HG03135 (cell line): ENCODE data around the gene DSCAM.

Source experiments
- ATAC-seq: cut with Tn5 transposase; IDR thresholded peaks from one replicate; pipeline ENCODE4 v1.9.1; 2021; ENCODE audit warnings: mild to moderate bottlenecking, moderate library complexity; ENCODE audit not compliant: unreplicated experiment

DSCAM gene

DNA sequence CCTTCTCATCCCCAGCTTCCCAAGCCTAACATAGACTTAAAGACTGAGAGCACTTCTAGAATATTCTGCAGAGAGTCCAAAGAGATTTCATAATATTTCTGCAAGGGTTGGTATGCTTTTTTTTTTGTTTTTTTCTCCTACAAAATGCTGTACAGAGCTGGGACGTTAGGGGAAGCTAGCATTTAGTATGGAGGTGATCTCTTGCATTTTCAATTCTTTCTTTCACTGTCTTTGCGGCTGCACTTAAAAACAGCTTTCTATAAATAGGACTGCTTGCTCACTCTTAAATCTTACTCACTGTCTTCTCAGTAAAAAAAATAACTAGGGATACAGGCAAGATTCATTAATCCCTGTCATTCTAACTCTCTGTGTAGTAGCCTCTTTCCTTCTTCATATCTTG, 7.4 kb downstream of the DSCAM start:
- ATAC-seq: no peak

DNA sequence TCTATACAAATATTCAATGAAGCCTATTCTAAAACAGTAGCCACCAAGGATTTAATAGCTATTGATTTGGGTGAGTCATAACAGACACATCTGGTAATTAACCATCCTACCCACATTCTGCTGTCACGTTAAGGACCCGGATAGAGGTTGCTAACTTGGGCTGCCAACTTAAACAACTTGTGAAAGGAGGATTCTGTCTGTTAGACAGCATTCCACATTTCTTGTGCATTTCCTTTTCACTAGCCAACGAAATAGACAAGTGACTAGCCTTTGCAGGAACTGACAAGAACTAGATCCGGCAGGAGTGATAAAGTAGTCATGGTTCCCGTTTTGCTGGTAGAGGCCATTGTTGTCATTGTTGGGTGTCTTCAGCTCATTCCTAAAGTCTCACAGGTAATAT, 9.5 kb downstream of the DSCAM start:
- ATAC-seq: no peak

DNA sequence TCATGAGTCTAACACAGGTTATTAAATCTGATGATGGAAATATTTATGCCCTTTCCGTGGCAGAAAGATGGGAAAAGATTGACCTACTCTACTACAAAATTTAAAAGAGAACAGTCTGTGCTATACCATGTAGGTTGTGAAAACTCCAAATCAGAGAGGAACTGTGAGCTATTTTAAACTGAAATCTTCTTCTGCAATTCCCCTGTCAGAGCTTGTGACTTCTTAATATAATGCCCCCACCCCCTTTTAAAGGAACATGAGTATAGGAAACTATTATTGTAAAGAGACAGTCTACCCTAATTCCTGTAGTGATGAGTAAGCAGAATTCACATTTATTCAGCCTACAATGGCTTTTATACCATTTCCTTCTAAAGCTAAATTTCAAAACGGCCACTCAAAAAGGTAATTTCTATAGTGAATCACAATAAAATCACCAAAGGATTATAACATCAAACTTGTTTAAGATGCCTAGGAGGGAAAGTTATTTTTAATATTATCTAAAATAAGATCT, 11.7 kb downstream of the DSCAM start:
- ATAC-seq: no peak

DNA sequence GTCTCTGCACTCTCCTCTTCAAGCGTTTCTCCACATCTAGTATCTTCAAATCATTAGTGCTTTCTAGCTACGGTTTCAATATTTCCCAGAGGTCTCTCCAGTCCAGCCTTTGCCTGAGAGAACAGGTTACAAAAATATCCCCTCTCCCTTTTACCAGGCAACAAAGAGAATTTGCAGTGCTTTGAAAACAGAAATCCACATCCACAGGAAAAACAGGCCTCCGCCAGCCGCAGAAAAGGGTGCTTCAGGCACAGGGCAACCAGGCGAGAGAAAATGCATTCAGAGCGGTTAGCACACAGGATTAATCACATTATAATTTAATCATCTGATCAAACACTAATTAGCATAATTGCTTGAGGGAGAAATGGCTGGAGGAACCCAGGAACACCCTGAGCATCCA, 13.8 kb downstream of the DSCAM start:
- ATAC-seq: no peak

DNA sequence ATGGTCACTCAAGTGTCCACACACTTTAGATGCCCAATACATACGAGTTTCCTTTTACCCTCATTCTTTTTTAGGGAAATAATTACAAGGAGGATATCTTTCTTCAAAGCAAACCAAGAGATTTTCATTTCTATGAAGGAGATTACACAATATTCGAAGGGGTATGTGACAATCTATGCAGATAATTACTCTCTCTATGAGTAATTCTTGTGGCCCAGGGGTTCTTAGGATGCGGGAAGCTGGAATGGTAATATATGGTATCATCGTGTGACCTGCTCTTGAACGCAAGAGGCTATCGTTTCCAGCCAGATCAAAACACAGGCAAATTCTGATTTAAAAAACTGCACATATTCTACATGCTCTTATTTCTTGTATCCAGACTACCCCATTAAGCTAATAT, 14.6 kb downstream of the DSCAM start:
- no peak for ATAC-seq

DNA sequence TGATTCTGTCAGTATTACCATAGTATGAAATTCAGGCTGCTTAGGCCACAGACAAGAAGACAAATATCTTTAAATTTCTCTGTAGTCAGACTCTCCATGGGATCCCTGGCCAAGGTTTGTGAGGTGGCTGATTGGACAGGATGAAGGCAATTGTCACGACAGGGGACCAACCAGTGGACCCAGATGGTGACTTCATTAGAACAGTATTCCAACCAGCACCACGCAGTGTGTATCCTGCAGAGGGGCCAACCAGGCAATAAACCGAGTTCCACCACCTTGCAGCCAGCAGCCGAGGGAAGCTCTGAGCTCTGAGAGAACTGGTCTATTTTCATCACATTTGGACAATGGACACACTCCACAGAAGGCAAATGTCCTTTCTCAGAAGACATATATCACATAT, 16.1 kb downstream of the DSCAM start:
- no peak for ATAC-seq

DNA sequence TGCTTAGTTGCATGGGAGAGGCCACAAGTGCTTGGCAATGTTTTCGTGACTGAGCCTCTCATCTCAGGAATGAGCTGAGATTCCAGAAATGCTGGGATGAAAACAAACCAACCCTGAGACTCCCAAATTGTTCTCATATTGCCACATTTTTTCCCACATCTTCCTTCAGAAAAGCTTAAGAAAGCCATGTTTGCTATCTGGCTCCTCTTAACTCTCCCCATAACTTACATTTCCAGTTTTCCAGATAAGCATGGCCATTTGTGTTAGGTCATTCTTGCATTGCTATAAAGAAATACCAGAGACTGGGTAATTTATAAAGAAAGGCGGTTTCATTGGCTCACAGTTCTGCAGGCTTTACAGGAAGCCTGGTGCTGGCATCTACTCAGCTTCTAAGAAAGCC, 17.2 kb downstream of the DSCAM start:
- no peak for ATAC-seq

DNA sequence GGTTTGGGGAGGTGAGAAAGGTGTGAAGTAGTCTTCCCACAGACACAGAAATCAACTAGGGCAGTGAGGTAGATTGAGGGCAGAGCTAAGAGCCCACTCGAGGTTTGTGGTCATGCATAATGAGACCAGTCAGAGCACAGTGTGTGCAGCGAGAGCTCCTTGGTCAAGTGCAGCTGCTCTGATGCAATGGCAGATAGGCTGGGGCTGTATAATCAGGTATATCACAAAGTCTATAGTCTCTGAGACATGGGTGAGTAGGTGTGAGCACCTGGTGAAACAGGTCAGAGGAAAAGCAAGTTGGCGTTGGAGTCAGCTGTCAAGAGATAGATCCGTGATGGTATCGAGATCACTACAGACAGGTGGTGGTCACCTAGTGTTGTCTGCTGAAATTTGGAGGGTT, 17.6 kb downstream of the DSCAM start:
- no peak for ATAC-seq

DNA sequence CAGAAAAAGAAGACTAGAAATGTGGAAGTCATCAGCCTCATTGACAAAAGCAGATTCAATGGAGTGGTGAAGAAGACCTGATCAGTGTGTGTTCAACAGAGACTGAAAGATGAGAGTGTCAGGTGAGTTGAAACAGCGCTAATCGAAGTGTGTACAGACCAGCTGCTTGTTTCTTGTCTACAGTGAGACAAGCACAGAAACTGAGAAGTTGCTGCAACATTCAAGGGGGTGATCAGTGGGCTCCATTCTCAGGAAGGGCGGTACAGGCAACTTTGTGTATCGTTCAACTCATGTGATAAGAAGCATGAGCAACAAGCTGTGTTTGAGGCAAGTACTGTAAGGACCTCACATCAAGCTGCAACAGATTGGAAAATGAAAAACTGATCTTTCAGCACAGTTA, 19.4 kb downstream of the DSCAM start:
- no peak for ATAC-seq

DNA sequence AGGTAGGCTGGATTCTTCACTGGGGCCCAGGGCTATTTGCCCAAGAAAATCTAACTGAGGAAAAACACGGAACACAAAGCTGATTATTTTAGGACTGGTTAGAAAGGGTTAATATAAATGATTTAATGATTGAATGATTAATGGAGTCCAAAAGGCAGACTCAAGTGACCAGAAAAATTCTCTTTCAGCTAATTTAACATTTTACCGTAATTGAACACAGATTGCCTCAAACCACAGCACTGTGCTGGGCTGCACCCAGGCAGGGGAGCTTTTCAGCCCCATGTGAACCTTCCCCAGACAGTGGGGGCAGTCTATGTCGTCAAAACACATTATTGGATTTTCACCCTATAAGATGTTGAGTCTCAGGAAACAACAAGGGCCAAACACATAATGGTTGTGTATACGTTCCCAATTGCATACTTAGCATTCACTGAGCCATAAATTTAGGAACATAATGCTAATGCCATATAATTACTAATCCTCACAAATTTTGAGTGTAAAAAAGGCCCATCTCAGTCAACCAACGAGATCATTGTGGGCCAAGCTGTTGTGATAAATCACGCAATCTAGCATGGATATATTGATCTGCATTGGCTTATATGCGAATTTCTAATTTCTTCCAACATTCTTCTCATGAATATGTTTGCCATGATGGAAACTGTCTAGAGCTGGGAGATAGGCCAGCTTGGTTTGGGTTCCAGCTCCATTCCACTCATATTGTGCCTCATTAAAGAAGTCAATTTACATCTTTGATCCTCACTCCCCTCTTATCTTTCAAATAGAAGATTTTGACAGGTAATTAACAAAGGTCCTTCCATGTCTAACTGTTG, 27.7 kb downstream of the DSCAM start:
- ATAC-seq: no peak

DNA sequence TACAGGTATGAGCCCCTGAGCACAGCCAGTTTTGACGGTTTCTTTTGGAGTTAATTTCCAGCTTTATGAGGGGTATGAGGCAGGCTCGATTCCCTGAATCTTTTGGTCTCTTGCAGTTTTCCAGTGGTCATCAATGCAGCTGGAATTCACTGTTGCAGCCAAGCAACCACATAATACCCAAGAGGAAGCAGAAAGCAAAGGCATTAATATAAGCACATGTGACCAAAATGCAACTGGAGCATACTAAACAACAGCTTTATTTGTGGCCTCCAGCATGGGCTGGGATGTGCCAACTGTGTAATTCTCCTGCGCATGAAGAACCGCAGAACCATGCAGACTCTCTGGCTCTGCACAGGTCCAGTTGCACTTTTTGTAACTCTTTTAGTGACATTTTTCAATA, 33.0 kb downstream of the DSCAM start:
- no peak for ATAC-seq

DNA sequence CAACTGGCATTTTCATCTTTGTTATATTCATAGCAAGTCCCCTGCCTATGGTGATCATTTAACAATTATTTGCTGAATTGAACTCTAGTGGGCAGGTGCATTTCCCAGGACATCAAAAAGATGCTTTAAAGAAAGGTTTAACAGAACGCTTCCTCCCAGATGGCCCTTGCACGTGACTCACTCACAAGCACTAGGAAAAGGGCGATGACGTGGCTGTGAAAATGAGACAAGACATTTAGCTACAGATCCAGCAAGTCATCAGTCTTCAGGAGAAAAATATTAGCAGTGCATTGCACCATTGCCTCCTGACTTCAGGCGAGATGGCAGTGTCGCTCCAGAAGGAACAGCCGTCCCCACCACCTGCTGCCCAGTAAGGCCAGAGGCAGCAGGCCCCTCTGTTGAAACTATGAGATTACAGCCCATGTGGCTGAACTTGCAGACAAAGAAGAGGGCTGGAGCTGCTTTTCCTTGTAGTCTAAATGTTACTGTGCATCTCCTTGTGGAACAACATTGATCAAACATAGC, 37.2 kb downstream of the DSCAM start:
- ATAC-seq: no peak

DNA sequence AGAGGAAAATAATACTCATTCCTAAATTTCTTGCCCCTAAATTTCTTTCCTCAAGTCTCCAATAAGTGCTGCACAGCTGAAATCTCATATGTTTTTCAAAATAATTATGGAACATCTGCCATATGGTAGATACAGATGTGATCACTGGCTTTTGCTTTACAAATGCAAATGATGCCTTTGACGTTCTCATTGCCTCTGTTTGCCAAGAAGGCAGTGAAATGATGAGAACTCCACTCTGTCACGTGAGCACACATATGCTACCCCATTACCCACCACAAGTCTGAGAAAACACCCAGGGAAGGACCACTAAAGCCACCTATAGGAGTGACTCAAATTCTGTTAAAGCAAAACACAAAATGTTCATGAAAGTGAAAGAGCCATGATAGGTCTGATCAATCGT, 43.9 kb downstream of the DSCAM start:
- ATAC-seq: no peak

DNA sequence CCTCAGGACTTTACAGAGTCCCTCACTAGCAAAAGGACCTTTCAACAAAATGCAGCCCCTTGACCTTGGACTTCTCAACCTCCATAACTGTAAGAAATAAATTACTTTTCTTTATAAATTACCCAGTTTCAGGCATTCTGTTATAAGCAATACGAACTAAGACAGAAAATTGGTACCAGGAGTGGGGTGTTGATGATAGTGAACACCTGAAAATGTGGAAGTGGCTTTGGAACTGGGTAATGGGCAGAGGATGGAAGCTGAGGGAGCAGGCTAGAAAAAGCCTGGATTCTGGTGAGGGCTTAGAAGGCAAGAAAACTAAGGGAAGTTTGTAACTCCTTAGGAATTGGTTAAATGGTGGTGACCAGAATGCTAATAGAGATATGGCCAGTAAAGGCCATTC, 46.8 kb downstream of the DSCAM start:
- ATAC-seq: no peak

DNA sequence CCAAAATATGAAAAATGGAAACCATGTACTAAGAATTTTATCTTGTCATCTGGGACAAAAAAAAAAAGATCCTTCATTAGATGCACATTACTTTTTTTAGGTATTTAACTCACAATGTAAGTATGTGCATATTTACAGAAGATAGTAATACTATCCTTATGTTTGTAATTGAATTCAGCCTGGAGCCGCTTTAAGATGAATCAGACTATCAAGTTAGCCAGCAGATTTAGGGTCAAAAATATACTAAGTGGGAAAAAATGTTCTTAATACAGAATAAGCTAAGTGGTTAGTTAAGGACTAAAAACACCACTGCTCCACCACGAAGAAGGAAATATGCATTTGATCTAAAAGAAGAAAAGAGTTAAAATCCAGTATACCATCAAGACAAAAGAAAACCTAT, 49.1 kb downstream of the DSCAM start:
- no peak for ATAC-seq

DNA sequence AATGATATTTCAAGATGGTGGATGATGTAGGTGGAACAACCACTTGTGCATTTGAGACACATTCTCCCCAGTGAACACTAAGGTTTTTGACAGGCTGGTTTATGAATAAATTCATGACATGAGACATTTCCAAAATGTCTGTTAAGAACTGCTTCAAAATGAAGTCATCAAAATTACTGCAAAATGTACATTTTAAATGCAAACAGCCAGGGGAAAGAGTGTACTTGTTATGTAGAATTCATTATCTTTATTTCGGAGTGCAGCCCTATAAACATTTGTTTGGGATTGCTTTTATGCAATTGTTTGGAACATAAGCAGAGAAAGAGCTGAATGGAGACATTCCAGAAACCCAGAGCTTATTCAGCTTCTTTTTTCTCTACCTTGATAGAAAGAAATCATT, 49.5 kb downstream of the DSCAM start:
- no peak for ATAC-seq

DNA sequence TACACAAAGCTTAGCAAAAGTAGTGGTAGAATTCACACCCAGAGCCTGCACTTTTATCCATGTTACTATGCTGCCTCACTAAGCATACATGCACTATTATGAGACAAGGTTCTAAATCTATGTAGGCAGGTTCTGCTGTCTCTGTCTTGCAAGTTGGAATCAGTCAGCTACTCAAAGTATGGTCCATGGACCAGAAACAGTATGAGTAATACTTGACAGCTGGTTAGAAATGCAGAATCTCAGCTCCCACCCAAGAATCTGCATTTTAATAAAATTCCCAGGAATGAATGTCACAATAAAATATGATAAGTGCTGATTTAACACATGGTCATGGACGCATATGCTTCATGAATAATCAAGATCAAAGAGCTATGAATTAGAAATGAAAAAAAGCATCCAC, 50.5 kb downstream of the DSCAM start:
- ATAC-seq: no peak

DNA sequence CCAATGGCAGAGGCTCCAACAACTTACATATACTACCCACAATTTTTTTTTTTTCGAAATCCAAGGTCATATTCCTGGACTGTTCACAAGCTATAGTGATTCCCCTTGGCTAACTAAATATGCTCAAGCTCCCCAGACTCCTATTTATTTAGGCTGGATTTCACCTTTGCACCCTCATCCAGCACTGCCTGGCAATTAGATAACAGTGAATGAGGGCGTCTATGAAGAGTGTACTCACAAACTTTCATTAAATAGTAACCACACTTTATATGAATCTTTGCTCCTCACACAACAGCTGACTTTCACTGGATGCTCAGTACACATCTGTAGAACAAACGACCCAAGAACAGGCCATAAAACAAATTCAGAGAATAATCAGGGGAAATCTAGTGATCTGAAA, 51.6 kb downstream of the DSCAM start:
- no peak for ATAC-seq

DNA sequence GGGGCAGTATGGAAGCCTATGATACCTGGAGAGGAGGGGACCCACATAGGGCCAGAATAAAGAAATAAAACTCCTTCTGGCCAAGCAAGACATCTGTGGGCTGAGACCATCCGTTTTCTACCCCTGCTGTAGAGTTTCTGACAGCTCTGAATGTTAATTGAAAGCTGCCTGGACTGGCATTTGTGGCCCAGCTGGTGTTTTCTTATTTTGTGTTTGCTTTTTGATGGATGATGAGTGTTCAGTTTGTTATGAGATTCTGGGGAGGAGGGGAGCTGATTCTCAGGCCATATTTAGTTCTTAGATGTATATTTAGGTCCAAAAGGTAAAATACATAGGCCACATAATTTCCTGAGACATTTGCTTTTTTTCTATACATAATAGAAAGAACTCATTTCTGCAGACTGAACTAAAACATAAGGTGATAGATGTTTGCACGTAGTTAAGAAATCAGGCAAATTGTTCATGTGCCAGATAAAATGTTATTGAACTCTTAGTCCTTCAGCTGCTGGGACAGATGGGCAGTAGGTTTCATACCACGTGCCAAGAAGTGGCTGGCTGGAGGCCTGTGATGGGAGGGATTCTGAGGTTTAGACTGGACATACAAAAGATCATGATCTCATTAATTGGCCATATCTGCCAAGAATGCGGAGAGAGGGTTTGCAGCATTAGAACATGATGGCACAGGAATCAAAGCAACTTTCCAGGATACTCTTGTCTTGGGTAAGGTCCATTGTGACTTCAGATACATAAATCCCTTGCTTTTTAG, 54.1 kb downstream of the DSCAM start:
- ATAC-seq: no peak

DNA sequence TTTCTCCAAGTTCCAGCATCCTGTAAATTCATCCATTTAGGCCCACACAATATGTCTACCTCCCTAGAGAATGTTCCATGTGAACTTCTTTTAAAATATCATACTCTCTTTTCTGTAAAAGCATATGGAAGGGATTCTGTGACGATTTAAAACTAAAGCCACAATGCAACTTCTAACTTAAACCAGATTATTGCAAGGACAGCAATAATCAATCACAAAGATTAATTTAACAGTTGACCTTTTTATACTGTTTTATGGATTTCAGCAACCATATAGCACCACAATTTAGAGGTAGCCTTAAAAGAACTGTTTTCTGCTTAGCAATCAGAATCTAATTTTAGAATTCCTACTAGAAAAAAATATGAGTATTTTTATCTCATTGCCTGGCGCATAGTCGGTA, 58.3 kb downstream of the DSCAM start:
- ATAC-seq: no peak

DNA sequence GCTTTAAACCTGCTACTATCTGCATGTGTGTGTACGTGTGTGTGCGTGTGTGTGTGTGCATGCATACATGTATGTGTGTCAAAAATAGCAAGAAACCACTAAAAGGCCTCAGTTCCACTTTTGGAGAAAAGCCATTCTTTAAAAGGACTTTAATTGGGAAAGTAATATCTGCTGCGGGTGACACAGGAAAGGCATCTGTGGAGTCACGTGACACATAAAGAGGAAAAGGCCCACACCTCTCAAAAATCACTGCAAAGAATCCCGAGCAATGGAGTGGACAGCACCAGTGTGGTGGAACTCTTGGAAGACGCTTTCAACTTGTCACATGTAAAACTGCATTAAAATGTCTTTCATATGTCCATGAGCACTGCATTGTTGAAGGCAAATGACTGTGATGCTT, 63.6 kb downstream of the DSCAM start:
- no peak for ATAC-seq

DNA sequence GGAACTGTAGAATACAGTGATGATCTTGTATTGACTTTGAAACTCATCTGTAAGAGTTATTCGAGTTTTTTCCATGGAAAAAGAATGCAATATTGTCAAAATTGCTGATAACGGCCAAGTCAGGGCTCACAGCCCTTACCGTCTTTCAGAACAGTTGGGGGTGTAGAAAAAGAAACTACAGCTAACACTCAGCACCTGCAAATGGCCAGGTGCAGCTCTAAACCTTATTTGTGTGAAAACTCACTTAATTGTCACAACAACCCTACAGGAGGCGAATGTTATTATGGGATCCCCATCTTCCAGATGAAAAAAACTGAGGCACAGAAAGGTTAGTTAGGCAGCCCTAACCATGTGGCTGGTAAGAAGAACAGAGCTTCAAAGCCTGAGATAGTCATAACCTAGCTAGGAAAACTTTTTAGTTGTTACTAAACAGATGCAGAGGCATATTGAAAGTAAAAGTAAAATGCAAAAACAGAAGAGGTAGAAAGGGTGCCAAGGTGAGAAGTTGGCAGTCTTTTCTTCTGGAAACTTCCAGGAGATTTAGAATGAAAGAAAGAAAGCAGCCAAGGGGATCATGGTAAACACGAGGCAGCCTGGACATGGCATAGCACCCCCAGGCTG, 76.4 kb downstream of the DSCAM start:
- ATAC-seq: no peak
